ENCODE results near the gene UBR2.

The UBR2 gene

GRCh38 chr6:42704251-42704936 lies 140.6 kb downstream of the UBR2 start:
- no peak overlapping the region for H3K18ac ChIP-seq (ENCODE audit: low read length)
- no peaks in the 10 kb centered on the region for H3K79me1 ChIP-seq (ENCODE audit: low read length)
- H2BK15ac ChIP-seq (replicated peaks; ENCODE audit: low read depth): no peak overlapping the region
- H2AK5ac ChIP-seq (ENCODE audit: low read length): no peak overlapping the region
- no peak overlapping the region for H2BK5ac ChIP-seq (ENCODE audit: low read length)
- no peaks in the 10 kb centered on the region for H3K79me2 ChIP-seq (ENCODE audit: control insufficient read depth, insufficient read depth, low read length)
- no peak overlapping the region for H2BK120ac ChIP-seq (ENCODE audit: low read depth, low read length)
- H3K4ac ChIP-seq (ENCODE audit: low read depth, low read length): no peak overlapping the region
- no peaks in the 10 kb centered on the region for H3K4me1 ChIP-seq (ENCODE audit: control insufficient read depth, low read depth, low read length)
- no CpG with 5 or more reads among the region's 24 CpGs for WGBS (ENCODE audit: extremely low coverage, insufficient coverage, low lambda C conversion rate)
- no peak overlapping the region for H3K4me3 ChIP-seq (ENCODE audit: low read length)
- no peak overlapping the region for H4K8ac ChIP-seq (ENCODE audit: low read depth, low read length)
- H4K5ac ChIP-seq (ENCODE audit: low read length): no peak overlapping the region
- no peak overlapping the region for H3K27ac ChIP-seq (ENCODE audit: low read depth, low read length)
- H3K36me3 ChIP-seq (ENCODE audit: control insufficient read depth, insufficient read depth, low read length): no peaks in the 10 kb centered on the region
- H3K4me2 ChIP-seq (ENCODE audit: low read length): peak overlapping the region; percentile 52
- no peaks in the 10 kb centered on the region for H3K27me3 ChIP-seq (ENCODE audit: insufficient read depth, low read length, poor library complexity)
- H3K23ac ChIP-seq (ENCODE audit: low read length): peak overlapping the region; percentile 89
- peak overlapping the region; percentile 46 for H3K9ac ChIP-seq (ENCODE audit: low read length)
- H3K56ac ChIP-seq (ENCODE audit: low read length): peak overlapping the region; percentile 84
- peak; percentile 54 for DNase-seq

GRCh38 chr6:42704937-42705374 lies 141.1 kb downstream of the UBR2 start:
- H3K56ac ChIP-seq (ENCODE audit: low read length): no peak overlapping the region
- H3K4me1 ChIP-seq (ENCODE audit: control insufficient read depth, low read depth, low read length): no peaks in the 10 kb centered on the region
- H3K23ac ChIP-seq (ENCODE audit: low read length): no peak overlapping the region
- no peak overlapping the region for H4K5ac ChIP-seq (ENCODE audit: low read length)
- H3K36me3 ChIP-seq (ENCODE audit: control insufficient read depth, insufficient read depth, low read length): no peaks in the 10 kb centered on the region
- no peak overlapping the region for H2BK5ac ChIP-seq (ENCODE audit: low read length)
- DNase-seq: no peak
- no peaks in the 10 kb centered on the region for H3K79me2 ChIP-seq (ENCODE audit: control insufficient read depth, insufficient read depth, low read length)
- no peak overlapping the region for H3K4me2 ChIP-seq (ENCODE audit: low read length)
- no peak overlapping the region for H2BK15ac ChIP-seq (replicated peaks; ENCODE audit: low read depth)
- H3K4me3 ChIP-seq (ENCODE audit: low read length): no peak overlapping the region
- no peaks in the 10 kb centered on the region for H3K27me3 ChIP-seq (ENCODE audit: insufficient read depth, low read length, poor library complexity)
- H3K27ac ChIP-seq (ENCODE audit: low read depth, low read length): no peak overlapping the region
- H3K79me1 ChIP-seq (ENCODE audit: low read length): no peaks in the 10 kb centered on the region
- H2BK120ac ChIP-seq (ENCODE audit: low read depth, low read length): no peak overlapping the region
- H3K18ac ChIP-seq (ENCODE audit: low read length): no peak overlapping the region
- no peak overlapping the region for H3K9ac ChIP-seq (ENCODE audit: low read length)
- no CpG with 5 or more reads among the region's 4 CpGs for WGBS (ENCODE audit: extremely low coverage, insufficient coverage, low lambda C conversion rate)
- H2AK5ac ChIP-seq (ENCODE audit: low read length): no peak overlapping the region
- H3K4ac ChIP-seq (ENCODE audit: low read depth, low read length): no peak overlapping the region
- H4K8ac ChIP-seq (ENCODE audit: low read depth, low read length): no peak overlapping the region

GRCh38 chr6:42707595-42707994 lies 143.8 kb downstream of the UBR2 start:
- no peak overlapping the region for H2BK120ac ChIP-seq (ENCODE audit: low read depth, low read length)
- no peak overlapping the region for H4K8ac ChIP-seq (ENCODE audit: low read depth, low read length)
- DNase-seq: no peak
- no peak overlapping the region for H3K23ac ChIP-seq (ENCODE audit: low read length)
- no peak overlapping the region for H2BK15ac ChIP-seq (replicated peaks; ENCODE audit: low read depth)
- no peak overlapping the region for H2AK5ac ChIP-seq (ENCODE audit: low read length)
- H3K36me3 ChIP-seq (ENCODE audit: control insufficient read depth, insufficient read depth, low read length): no peaks in the 10 kb centered on the region
- H2BK5ac ChIP-seq (ENCODE audit: low read length): no peak overlapping the region
- H3K79me2 ChIP-seq (ENCODE audit: control insufficient read depth, insufficient read depth, low read length): no peaks in the 10 kb centered on the region
- no peak overlapping the region for H3K4me3 ChIP-seq (ENCODE audit: low read length)
- no peaks in the 10 kb centered on the region for H3K79me1 ChIP-seq (ENCODE audit: low read length)
- no CpG with 5 or more reads among the region's 7 CpGs for WGBS (ENCODE audit: extremely low coverage, insufficient coverage, low lambda C conversion rate)
- no peak overlapping the region for H3K56ac ChIP-seq (ENCODE audit: low read length)
- no peak overlapping the region for H3K4ac ChIP-seq (ENCODE audit: low read depth, low read length)
- H3K27me3 ChIP-seq (ENCODE audit: insufficient read depth, low read length, poor library complexity): no peaks in the 10 kb centered on the region
- no peak overlapping the region for H3K27ac ChIP-seq (ENCODE audit: low read depth, low read length)
- H3K4me1 ChIP-seq (ENCODE audit: control insufficient read depth, low read depth, low read length): peaks cover 4% of the 10 kb centered on the region
- H3K9ac ChIP-seq (ENCODE audit: low read length): no peak overlapping the region
- H3K4me2 ChIP-seq (ENCODE audit: low read length): no peak overlapping the region
- H3K18ac ChIP-seq (ENCODE audit: low read length): no peak overlapping the region
- H4K5ac ChIP-seq (ENCODE audit: low read length): no peak overlapping the region

GRCh38 chr6:42708096-42708495 lies 144.3 kb downstream of the UBR2 start:
- no peak overlapping the region for H2BK5ac ChIP-seq (ENCODE audit: low read length)
- H3K56ac ChIP-seq (ENCODE audit: low read length): no peak overlapping the region
- H3K4me3 ChIP-seq (ENCODE audit: low read length): no peak overlapping the region
- H3K4me1 ChIP-seq (ENCODE audit: control insufficient read depth, low read depth, low read length): peaks cover 4% of the 10 kb centered on the region
- H3K27me3 ChIP-seq (ENCODE audit: insufficient read depth, low read length, poor library complexity): no peaks in the 10 kb centered on the region
- no peaks in the 10 kb centered on the region for H3K79me1 ChIP-seq (ENCODE audit: low read length)
- no peak overlapping the region for H3K9ac ChIP-seq (ENCODE audit: low read length)
- no peaks in the 10 kb centered on the region for H3K79me2 ChIP-seq (ENCODE audit: control insufficient read depth, insufficient read depth, low read length)
- DNase-seq: no peak
- H3K36me3 ChIP-seq (ENCODE audit: control insufficient read depth, insufficient read depth, low read length): no peaks in the 10 kb centered on the region
- H3K4ac ChIP-seq (ENCODE audit: low read depth, low read length): no peak overlapping the region
- no peak overlapping the region for H4K5ac ChIP-seq (ENCODE audit: low read length)
- H3K18ac ChIP-seq (ENCODE audit: low read length): no peak overlapping the region
- H2AK5ac ChIP-seq (ENCODE audit: low read length): no peak overlapping the region
- no peak overlapping the region for H3K4me2 ChIP-seq (ENCODE audit: low read length)
- no peak overlapping the region for H4K8ac ChIP-seq (ENCODE audit: low read depth, low read length)
- H2BK120ac ChIP-seq (ENCODE audit: low read depth, low read length): no peak overlapping the region
- H2BK15ac ChIP-seq (replicated peaks; ENCODE audit: low read depth): no peak overlapping the region
- H3K27ac ChIP-seq (ENCODE audit: low read depth, low read length): no peak overlapping the region
- H3K23ac ChIP-seq (ENCODE audit: low read length): no peak overlapping the region
- whole genome bisulfite sequencing (ENCODE audit: extremely low coverage, insufficient coverage, low lambda C conversion rate): no CpG with 5 or more reads among the region's 11 CpGs

- H3K27ac ChIP-seq (ENCODE audit: low read depth, low read length): no peak overlapping the region
- no peak overlapping the region for H3K4me3 ChIP-seq (ENCODE audit: low read length)
- H3K4me1 ChIP-seq (ENCODE audit: control insufficient read depth, low read depth, low read length): peaks cover 4% of the 10 kb centered on the region
- DNase-seq: no peak
- no peaks in the 10 kb centered on the region for H3K79me1 ChIP-seq (ENCODE audit: low read length)
- H3K27me3 ChIP-seq (ENCODE audit: insufficient read depth, low read length, poor library complexity): no peaks in the 10 kb centered on the region
- no peak overlapping the region for H3K18ac ChIP-seq (ENCODE audit: low read length)
- no CpG with 5 or more reads among the region's 6 CpGs for WGBS (ENCODE audit: extremely low coverage, insufficient coverage, low lambda C conversion rate)
- H3K4me2 ChIP-seq (ENCODE audit: low read length): no peak overlapping the region
- H4K8ac ChIP-seq (ENCODE audit: low read depth, low read length): no peak overlapping the region
- H3K56ac ChIP-seq (ENCODE audit: low read length): peak overlapping the region; percentile 30
- no peak overlapping the region for H2BK15ac ChIP-seq (replicated peaks; ENCODE audit: low read depth)
- no peak overlapping the region for H3K4ac ChIP-seq (ENCODE audit: low read depth, low read length)
- no peak overlapping the region for H4K5ac ChIP-seq (ENCODE audit: low read length)
- no peak overlapping the region for H2AK5ac ChIP-seq (ENCODE audit: low read length)
- no peak overlapping the region for H2BK120ac ChIP-seq (ENCODE audit: low read depth, low read length)
- no peaks in the 10 kb centered on the region for H3K79me2 ChIP-seq (ENCODE audit: control insufficient read depth, insufficient read depth, low read length)
- no peak overlapping the region for H3K9ac ChIP-seq (ENCODE audit: low read length)
- no peak overlapping the region for H2BK5ac ChIP-seq (ENCODE audit: low read length)
- no peaks in the 10 kb centered on the region for H3K36me3 ChIP-seq (ENCODE audit: control insufficient read depth, insufficient read depth, low read length)
- no peak overlapping the region for H3K23ac ChIP-seq (ENCODE audit: low read length)
Measured at GRCh38 chr6:42709871-42710270, 146.0 kb downstream of the UBR2 start.

GRCh38 chr6:42710316-42710715 lies 146.5 kb downstream of the UBR2 start:
- Histone ChIP-seq H4K5ac (ENCODE audit: low read length) (no peak overlapping the region), H2BK5ac (ENCODE audit: low read length) (no peak overlapping the region), H3K23ac (ENCODE audit: low read length) (no peak overlapping the region), H3K4me1 (ENCODE audit: control insufficient read depth, low read depth, low read length) (peaks cover 4% of the 10 kb centered on the region), H3K79me2 (ENCODE audit: control insufficient read depth, insufficient read depth, low read length) (no peaks in the 10 kb centered on the region), H2BK120ac (ENCODE audit: low read depth, low read length) (no peak overlapping the region), H2BK15ac (replicated peaks; ENCODE audit: low read depth) (no peak overlapping the region), H3K27ac (ENCODE audit: low read depth, low read length) (no peak overlapping the region), H3K4me2 (ENCODE audit: low read length) (no peak overlapping the region), H3K79me1 (ENCODE audit: low read length) (no peaks in the 10 kb centered on the region), H3K36me3 (ENCODE audit: control insufficient read depth, insufficient read depth, low read length) (no peaks in the 10 kb centered on the region), H3K18ac (ENCODE audit: low read length) (no peak overlapping the region), H3K9ac (ENCODE audit: low read length) (no peak overlapping the region), H3K27me3 (ENCODE audit: insufficient read depth, low read length, poor library complexity) (no peaks in the 10 kb centered on the region), H2AK5ac (ENCODE audit: low read length) (no peak overlapping the region), H3K4ac (ENCODE audit: low read depth, low read length) (no peak overlapping the region), H4K8ac (ENCODE audit: low read depth, low read length) (no peak overlapping the region), H3K56ac (ENCODE audit: low read length) (peak overlapping the region; percentile 30), H3K4me3 (ENCODE audit: low read length) (no peak overlapping the region)
- no CpG with 5 or more reads among the region's 9 CpGs for WGBS (ENCODE audit: extremely low coverage, insufficient coverage, low lambda C conversion rate)
- peak; percentile 90 for DNase-seq
